Lower lobe of right lung (tissue), 2 donors: Measurements from ENCODE around the gene ERBB3. TPM values are rescaled to one million over a fixed set of nuclear protein-coding genes. Genes with fewer than 3 reads are reported as not detected.

Experiments used
- ATAC-seq, 2 donors: fragments of 200-7000 bp; cut with Tn5 transposase; one replicate each; pipeline ENCODE4 v1.9.1; 2020 to 2022; ENCODE audit warnings: mild to moderate bottlenecking in 2 of 2, moderate library complexity in 2 of 2
- DNase-seq: peaks from one replicate; pipeline ENCODE4 v3.0.0-alpha.2; 2020
- H3K27ac ChIP-seq: fragments of 200-600 bp; one replicate; pipeline ENCODE4 v1.8.0; 2022
- H3K27me3 ChIP-seq: fragments of 200-600 bp; one replicate; pipeline ENCODE4 v1.8.0; 2022; ENCODE audit warnings: low read depth
- H3K36me3 ChIP-seq: fragments of 200-600 bp; one replicate; pipeline ENCODE4 v1.8.0; 2022; ENCODE audit warnings: mild to moderate bottlenecking
- H3K4me1 ChIP-seq: fragments of 200-600 bp; one replicate; pipeline ENCODE4 v1.8.0; 2022
- H3K4me3 ChIP-seq: fragments of 200-600 bp; one replicate; pipeline ENCODE4 v1.8.0; 2022; ENCODE audit warnings: mild to moderate bottlenecking
- H3K9me3 ChIP-seq: fragments of 200-600 bp; one replicate; pipeline ENCODE4 v1.8.0; 2022
- CTCF ChIP-seq: fragments of 200-600 bp; IDR thresholded peaks from one replicate; pipeline ENCODE4 v1.8.0; 2022; ENCODE audit warnings: antibody characterized with exemption, mild to moderate bottlenecking
- intact Hi-C: fragments of 100-400 bp; cut with DNase I; formaldehyde crosslinking; loops from one replicate; pipeline ENCODE4 v1.11.0; 2022
- long read RNA-seq: library from polyadenylated mRNA; unstranded; transcript quantifications from one replicate; pipeline ENCODE4 v2.0.0, GENCODE V29; 2021
- total RNA-seq: library from RNA; stranded (reverse); fragmentation: NEBNext Ultra II Directional; extraction: Animal tissue kit (Norgen Biotek cat#: 25700); gene quantifications from one replicate; pipeline ENCODE4 v1.2.1, GENCODE V29; 2021
- donor health status: DM: no; HTN: yes; CAD: no; lungs with severe emphysema.

ERBB3 gene
- total RNA-seq: 80.5 TPM
- long read RNA-seq, full-length matches to known transcripts: 14 of 41 reads
- long read RNA-seq, partial matches to known transcripts: 17 of 41 reads
- long read RNA-seq, other reads (novel, unspliced or antisense): 10 of 41 reads

- Histone ChIP-seq H3K9me3 (no peaks in the 10 kb centered on the region), H3K4me1 (peaks cover 17% of the 10 kb centered on the region), H3K27ac (peak within 1 kb of the TSS; percentile 88), H3K27me3 (peaks cover 16% of the 10 kb centered on the region), H3K4me3 (peak within 1 kb of the TSS; percentile 72), H3K36me3 (peaks cover 2% of the 10 kb centered on the region)
- intact Hi-C loops: no loop called here
- DNase-seq (peak; percentile 90), ATAC-seq (peak; percentile 95)
- TF ChIP-seq CTCF: no peak
Observed at GRCh38 chr12:56079723-56080555, at the start of gene ERBB3. ERBB3 (plus strand) TSS chr12:56080165; CDS start chr12:56080301, 136 bp downstream.

- DNase-seq: no peak
- no peak for ATAC-seq
- no peak for TF ChIP-seq CTCF
- Histone ChIP-seq H3K9me3 (no peaks in the 10 kb centered on the region), H3K36me3 (peaks cover 69% of the 10 kb centered on the region), H3K4me3 (no peak overlapping the region), H3K27ac (no peak overlapping the region), H3K27me3 (no peaks in the 10 kb centered on the region), H3K4me1 (peaks cover 7% of the 10 kb centered on the region)
- intact Hi-C loops: no loop called here
Observed at GRCh38 chr12:56031987-56032386, 48.0 kb upstream of the ERBB3 start.

GRCh38 chr12:56034586-56035332 is 45.2 kb upstream of the ERBB3 start:
- peak; percentile 16 to 27 for ATAC-seq
- H3K27ac ChIP-seq: no peak overlapping the region
- no peaks in the 10 kb centered on the region for H3K4me1 ChIP-seq
- no peaks in the 10 kb centered on the region for H3K27me3 ChIP-seq
- peaks cover 67% of the 10 kb centered on the region for H3K36me3 ChIP-seq
- TF ChIP-seq CTCF: no peak
- no peak overlapping the region for H3K4me3 ChIP-seq
- DNase-seq: no peak
- intact Hi-C loops: no loop called here
- H3K9me3 ChIP-seq: no peaks in the 10 kb centered on the region

GRCh38 chr12:56037161-56037560 is 42.8 kb upstream of the ERBB3 start:
- no peaks in the 10 kb centered on the region for H3K9me3 ChIP-seq
- H3K27ac ChIP-seq: no peak overlapping the region
- TF ChIP-seq CTCF: no peak
- intact Hi-C loops: no loop called here
- DNase-seq (no peak), ATAC-seq (no peak)
- H3K27me3 ChIP-seq: no peaks in the 10 kb centered on the region
- H3K36me3 ChIP-seq: peaks cover 57% of the 10 kb centered on the region
- H3K4me1 ChIP-seq: peaks cover 7% of the 10 kb centered on the region
- no peak overlapping the region for H3K4me3 ChIP-seq

- H3K36me3 ChIP-seq: peaks cover 52% of the 10 kb centered on the region
- DNase-seq (no peak), ATAC-seq (no peak)
- TF ChIP-seq CTCF: no peak
- no peaks in the 10 kb centered on the region for H3K9me3 ChIP-seq
- H3K4me3 ChIP-seq: no peak overlapping the region
- intact Hi-C loops: no loop called here
- H3K4me1 ChIP-seq: peaks cover 13% of the 10 kb centered on the region
- H3K27ac ChIP-seq: no peak overlapping the region
- no peaks in the 10 kb centered on the region for H3K27me3 ChIP-seq
Observed at GRCh38 chr12:56038022-56038655, 41.8 kb upstream of the ERBB3 start.
